SK-N-SH treated with all-trans-retinoic acid at 6 μM for 48 hours (cell line): Measurements from ENCODE around the gene FBXW2.

Experiments
- ARNTL ChIP-seq: fragments of 450-650 bp; formaldehyde crosslinking; IDR thresholded peaks from 2 replicates; pipeline ENCODE4 v1.5.0; 2020; ENCODE audit warnings: low read depth, mild to moderate bottlenecking, moderate library complexity, borderline replicate concordance
- CREB5 ChIP-seq: fragments of 250-450 bp; sonication (Bioruptor Pico); IDR thresholded peaks from 2 replicates; pipeline ENCODE4 v1.5.1; 2020; ENCODE audit warnings: low read depth, mild to moderate bottlenecking, moderate library complexity
- CSDC2 ChIP-seq: fragments of 250-450 bp; sonication (Bioruptor Pico); IDR thresholded peaks from 2 replicates; pipeline ENCODE4 v1.5.0; 2020; ENCODE audit warnings: mild to moderate bottlenecking, moderate library complexity
- ESRRG ChIP-seq: fragments of 250-450 bp; sonication (Bioruptor Pico); IDR thresholded peaks from 2 replicates; pipeline ENCODE4 v1.6.1; 2021; ENCODE audit warnings: mild to moderate bottlenecking
- GLIS3 ChIP-seq: fragments of 250-450 bp; sonication (Bioruptor Pico); IDR thresholded peaks from 2 replicates; pipeline ENCODE4 v1.5.0; 2020; ENCODE audit warnings: mild to moderate bottlenecking, moderate library complexity
- ISL1 ChIP-seq: fragments of 250-450 bp; sonication (Bioruptor Pico); IDR thresholded peaks from 2 replicates; pipeline ENCODE4 v2.1.2; 2022; ENCODE audit warnings: mild to moderate bottlenecking, moderate library complexity
- PATZ1 ChIP-seq: fragments of 250-450 bp; sonication (Bioruptor Pico); IDR thresholded peaks from 2 replicates; pipeline ENCODE4 v1.8.0; 2020; ENCODE audit warnings: mild to moderate bottlenecking, moderate library complexity, borderline replicate concordance
- ZFP3 ChIP-seq: fragments of 250-450 bp; sonication (Bioruptor Pico); IDR thresholded peaks from 2 replicates; pipeline ENCODE4 v1.5.0; 2020; ENCODE audit warnings: mild to moderate bottlenecking, moderate library complexity
- ZFP30 ChIP-seq: fragments of 450-650 bp; formaldehyde crosslinking; IDR thresholded peaks from 2 replicates; pipeline ENCODE4 v1.5.0; 2022; ENCODE audit warnings: mild to moderate bottlenecking, moderate library complexity

GRCh38 chr9:120777229-120777628 is 16.0 kb downstream of the FBXW2 start:
- TF ChIP-seq PATZ1 (no peak), ARNTL (CRISPR knock-in tag) (no peak), ZFP3 (no peak), ZFP30 (CRISPR knock-in tag) (no peak), GLIS3 (CRISPR knock-in tag) (no peak), ESRRG (CRISPR knock-in tag) (no peak), ISL1 (no peak), CREB5 (CRISPR knock-in tag) (no peak), CSDC2 (CRISPR knock-in tag) (no peak)
